Keratinocyte (primary cell): ENCODE results near the gene KRT78. TPM values are rescaled to one million over a fixed set of nuclear protein-coding genes. Genes with fewer than 3 reads are reported as not detected.

Source experiments
- DNase-seq: peaks from one replicate; pipeline ENCODE4 v3.0.0-alpha.2; 2011; ENCODE audit warnings: low read depth, missing footprints, low spot score
- FAIRE-seq: peaks from 2 replicates; lab custom pipeline; 2011; peaks lifted over from hg19 to GRCh38; lab: Jason Lieb, UNC
- H2AFZ ChIP-seq: 2 replicates; pipeline ENCODE4 v1.6.0; 2012; ENCODE audit warnings: low read length, control low read depth, inconsistent platforms; ENCODE audit not compliant: control insufficient read depth
- H3K27ac ChIP-seq: 2 replicates; pipeline ENCODE4 v1.5.1; 2011; ENCODE audit warnings: low read length; ENCODE audit not compliant: control insufficient read depth, insufficient read depth
- H3K27me3 ChIP-seq: 3 replicates; pipeline ENCODE4 v1.6.0; 2011; ENCODE audit warnings: low read length; ENCODE audit not compliant: control insufficient read depth, insufficient read depth; ENCODE audit errors: extremely low read depth
- H3K36me3 ChIP-seq, 2 experiments: 2 replicates in 1 of 2; 3 replicates in 1 of 2; pipeline ENCODE4 v1.5.1; 2011; ENCODE audit warnings: low read length in 2 of 2, mild to moderate bottlenecking in 1 of 2; ENCODE audit not compliant: control insufficient read depth in 2 of 2, insufficient read depth in 2 of 2; ENCODE audit errors: extremely low read depth in 1 of 2
- H3K4me1 ChIP-seq: 3 replicates; pipeline ENCODE4 v1.5.1; 2011; ENCODE audit warnings: low read length; ENCODE audit not compliant: control insufficient read depth, insufficient read depth; ENCODE audit errors: extremely low read depth
- H3K4me2 ChIP-seq: 3 replicates; pipeline ENCODE4 v1.6.0; 2011; ENCODE audit warnings: low read depth, low read length; ENCODE audit not compliant: control insufficient read depth, insufficient read depth; ENCODE audit errors: extremely low read depth
- H3K4me3 ChIP-seq, 3 experiments: fragments of 200-600 bp in 1 of 3; sonication (generic) in 1 of 3; 2 replicates in 2 of 3; 3 replicates in 1 of 3; pipeline ENCODE4 v1.5.1; 2011 to 2016; ENCODE audit warnings: low read length in 3 of 3, mild to moderate bottlenecking in 3 of 3, control low read depth in 2 of 3, inconsistent platforms in 1 of 3, low read depth in 1 of 3, mixed read lengths in 1 of 3, mixed run types in 1 of 3, moderate library complexity in 1 of 3; ENCODE audit not compliant: control insufficient read depth in 2 of 3, insufficient read depth in 2 of 3; ENCODE audit errors: extremely low read depth in 1 of 3
- H3K79me2 ChIP-seq: 2 replicates; pipeline ENCODE4 v1.6.0; 2012; ENCODE audit warnings: low read length; ENCODE audit not compliant: control insufficient read depth, insufficient read depth
- H3K9ac ChIP-seq: 3 replicates; pipeline ENCODE4 v1.6.0; 2011; ENCODE audit warnings: low read length; ENCODE audit not compliant: control insufficient read depth, insufficient read depth; ENCODE audit errors: extremely low read depth
- H3K9me1 ChIP-seq: 3 replicates; pipeline ENCODE4 v1.6.0; 2011; ENCODE audit warnings: low read length; ENCODE audit not compliant: control insufficient read depth, insufficient read depth; ENCODE audit errors: extremely low read depth
- H3K9me3 ChIP-seq: 2 replicates; pipeline ENCODE4 v1.5.1; 2012; ENCODE audit warnings: low read depth, low read length; ENCODE audit not compliant: control insufficient read depth
- H4K20me1 ChIP-seq: 3 replicates; pipeline ENCODE4 v1.6.0; 2011; ENCODE audit warnings: low read length; ENCODE audit not compliant: control insufficient read depth, insufficient read depth; ENCODE audit errors: extremely low read depth
- CTCF ChIP-seq, 3 experiments: IDR thresholded peaks in 1 of 3; conservative IDR thresholded peaks in 1 of 3; optimal IDR thresholded peaks in 1 of 3; 2 replicates in 2 of 3; 3 replicates in 1 of 3; pipeline versions ENCODE3 to v1.5.1; 2011; ENCODE audit warnings: low read length in 3 of 3, mild to moderate bottlenecking in 3 of 3, moderate library complexity in 2 of 3, control low read depth in 1 of 3, inconsistent platforms in 1 of 3; ENCODE audit not compliant: insufficient read depth in 2 of 3; ENCODE audit errors: extremely low read depth in 1 of 3
- EZH2 ChIP-seq: IDR thresholded peaks from one replicate; pipeline ENCODE4 v1.6.1; 2012; ENCODE audit warnings: inconsistent platforms, mild to moderate bottlenecking, low read length, moderate library complexity
- dilution Hi-C: fragments of 300-500 bp; cut with MboI; formaldehyde crosslinking; loops from one replicate; pipeline ENCODE4 v1.7.0; 2020; ENCODE audit warnings: low sequenced_read_pairs; ENCODE audit not compliant: extremely low pct_ligation_motif_present
- polyA plus RNA-seq, 5 experiments: library from polyadenylated mRNA; depleted of rRNA in 3 of 5; stranded (reverse) in 3 of 5; stranded (forward) in 1 of 5; unstranded in 1 of 5; fragments of >200 nt; gene quantifications; 1 replicate in 1 of 5; 2 replicates in 3 of 5; 3 replicates in 1 of 5; pipeline versions ENCODE4 v1.2.1 to v1.2.3, GENCODE V29; 2011 to 2012; ENCODE audit warnings: missing spikeins in 2 of 5, low read depth in 1 of 5, low replicate concordance in 1 of 5

KRT78 gene
- polyA plus RNA-seq, 1 donor (not counting 4 experiments of a cell fraction or from before 2014, with no cell fraction given) = 0.96 TPM

GRCh38 chr12:52799505-52800211, 49.1 kb downstream of the KRT78 start:
- dilution Hi-C loops = no loop called here

GRCh38 chr12:52798671-52799504, 49.9 kb downstream of the KRT78 start:
- no peaks in the 10 kb centered on the region for H3K9me1 ChIP-seq
- H2AFZ ChIP-seq = no peak overlapping the region
- TF ChIP-seq EZH2 (no peak), CTCF (optimal IDR thresholded peaks at IDR 0.05 in 1 of 3, IDR thresholded peaks at IDR 0.05 in 1 of 3, conservative IDR thresholded peaks at IDR 0.05 in 1 of 3; ENCODE audit: extremely low read depth in 1 of 3, insufficient read depth in 2 of 3, low read length in 3 of 3) (no peak)
- DNase-seq (peak; percentile 69), FAIRE-seq (peak; percentile 83)
- H3K4me1 ChIP-seq = peaks cover 39% of the 10 kb centered on the region
- no peak overlapping the region for H3K9ac ChIP-seq
- H3K27me3 ChIP-seq = no peaks in the 10 kb centered on the region
- H3K79me2 ChIP-seq = no peaks in the 10 kb centered on the region
- H3K9me3 ChIP-seq = no peaks in the 10 kb centered on the region
- H3K27ac ChIP-seq = peak overlapping the region; percentile 4
- dilution Hi-C loops = no loop called here
- H3K4me2 ChIP-seq = peak overlapping the region; percentile 52
- no peak overlapping the region for H3K4me3 ChIP-seq
- no peaks in the 10 kb centered on the region for H3K36me3 ChIP-seq
- no peaks in the 10 kb centered on the region for H4K20me1 ChIP-seq

More at GRCh38 chr12:52799505-52800211, 49.1 kb downstream of the KRT78 start:
- DNase-seq (no peak), FAIRE-seq (no peak)
- H3K79me2 ChIP-seq = no peaks in the 10 kb centered on the region
- H3K27ac ChIP-seq = no peak overlapping the region
- peaks cover 31% of the 10 kb centered on the region for H3K4me1 ChIP-seq
- H3K27me3 ChIP-seq = no peaks in the 10 kb centered on the region
- H4K20me1 ChIP-seq = no peaks in the 10 kb centered on the region
- no peaks in the 10 kb centered on the region for H3K9me3 ChIP-seq
- no peaks in the 10 kb centered on the region for H3K36me3 ChIP-seq
- H3K4me3 ChIP-seq = no peak overlapping the region
- peak overlapping the region; percentile 52 for H3K4me2 ChIP-seq
- no peaks in the 10 kb centered on the region for H3K9me1 ChIP-seq
- no peak for TF ChIP-seq EZH2
- TF ChIP-seq CTCF (optimal IDR thresholded peaks at IDR 0.05 in 1 of 3, IDR thresholded peaks at IDR 0.05 in 1 of 3, conservative IDR thresholded peaks at IDR 0.05 in 1 of 3; ENCODE audit: extremely low read depth in 1 of 3, insufficient read depth in 2 of 3, low read length in 3 of 3) = no peak
- no peak overlapping the region for H3K9ac ChIP-seq
- no peak overlapping the region for H2AFZ ChIP-seq
